CD4-positive, alpha-beta T cell treated with Interleukin-1 beta for 1 hour (primary cell): ENCODE results near the gene XPNPEP3.

Experiments
- DNase-seq, 2 donors: peaks; one replicate each; pipeline ENCODE4 v3.0.0-alpha.2; 2020 to 2022

XPNPEP3 gene

DNA sequence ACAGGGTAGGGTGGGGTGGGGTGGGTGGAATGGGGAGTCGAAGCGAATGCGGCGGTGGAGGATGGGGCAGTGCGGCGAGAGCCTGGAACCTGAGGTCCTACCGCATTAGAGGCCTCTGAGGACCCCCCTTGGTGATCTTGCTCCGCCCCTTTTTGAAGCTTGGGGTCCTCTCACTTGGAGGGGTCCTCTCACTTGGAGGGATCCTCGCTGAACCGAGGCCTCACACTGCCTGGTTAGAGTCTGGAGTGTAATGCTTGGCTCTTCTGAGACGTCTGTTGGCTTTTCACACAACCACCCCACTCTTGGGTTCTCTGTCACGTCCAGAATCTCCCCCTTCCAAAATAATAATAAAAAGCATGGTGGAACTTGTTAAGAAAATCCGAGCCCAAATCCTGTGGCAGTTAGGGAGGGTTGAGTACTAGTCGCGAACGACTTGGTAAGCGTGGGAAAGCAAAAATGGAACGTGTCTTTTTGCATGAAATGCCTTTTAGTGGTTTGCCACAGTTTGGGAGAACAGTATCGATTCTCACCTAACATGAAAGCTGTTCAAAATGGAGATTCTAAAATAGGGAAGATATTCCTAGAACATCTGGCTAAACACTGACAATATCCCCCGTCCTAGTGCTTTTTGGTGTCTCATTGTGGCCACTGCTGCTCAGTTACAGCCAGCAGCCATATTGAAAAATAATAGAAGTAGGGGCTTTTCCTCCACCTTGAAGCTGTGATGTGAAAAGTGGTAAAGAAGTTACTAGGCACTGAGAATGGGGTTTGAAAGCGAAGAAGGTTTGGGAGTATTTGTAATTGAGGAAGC is 95.1 kb downstream of the XPNPEP3 start:
- DNase-seq = peak in 1 of 2 donors; percentile 34

DNA sequence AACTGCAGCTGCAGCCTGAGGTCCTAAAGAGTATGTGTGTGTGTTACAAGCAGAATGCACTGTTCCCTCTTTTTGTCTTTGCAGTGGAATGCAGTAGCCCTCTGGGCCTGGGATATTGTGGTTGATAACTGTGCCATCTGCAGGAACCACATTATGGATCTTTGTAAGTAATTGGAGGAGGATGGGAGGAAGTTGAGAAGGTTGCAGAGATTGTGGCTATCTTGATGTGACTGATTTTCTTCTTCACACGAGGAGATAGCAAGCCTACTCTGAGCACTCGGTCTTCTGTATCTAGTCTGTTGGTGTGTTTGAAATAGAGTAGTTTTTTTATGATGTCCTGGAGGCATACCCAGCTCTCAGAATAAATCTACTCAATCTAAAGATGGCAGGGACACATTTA is 96.5 kb downstream of the XPNPEP3 start:
- no peak for DNase-seq

DNA sequence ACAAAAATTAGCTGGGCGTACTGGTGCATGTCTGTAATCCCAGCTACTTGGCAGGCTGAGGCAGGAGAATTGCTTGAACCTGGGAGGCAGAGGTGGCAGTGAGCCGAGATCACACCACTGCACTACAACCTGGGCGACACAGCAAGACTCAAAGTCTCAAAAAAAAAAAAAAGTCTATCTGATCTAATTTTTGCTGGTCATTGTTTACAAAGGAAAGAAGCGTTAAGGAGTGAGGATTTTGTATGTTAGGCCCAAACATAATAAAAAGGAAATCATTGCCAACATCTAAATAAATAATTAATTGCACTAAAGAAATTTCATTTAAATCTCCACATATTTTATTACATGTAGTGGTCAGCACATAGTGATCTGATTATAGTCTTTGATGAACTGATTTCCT is 97.2 kb downstream of the XPNPEP3 start:
- no peak for DNase-seq

DNA sequence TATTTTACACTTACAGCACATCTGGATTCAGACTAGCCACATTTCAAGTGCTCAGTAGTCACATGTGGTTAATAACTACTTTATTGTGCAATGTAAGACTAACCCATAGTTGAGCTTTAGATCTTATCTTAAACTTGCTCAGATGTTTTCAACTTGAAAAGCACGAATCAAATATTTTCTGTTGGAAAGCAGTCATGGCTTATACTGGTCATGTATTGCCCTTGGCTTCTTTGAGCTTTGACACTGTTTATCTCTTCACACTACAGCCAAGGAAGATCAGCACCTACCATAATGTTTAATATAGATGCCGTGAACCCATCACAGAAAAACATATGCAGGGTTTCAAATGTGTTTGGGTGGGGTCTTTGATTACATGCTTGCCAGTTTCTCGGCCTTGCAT is 98.6 kb downstream of the XPNPEP3 start:
- DNase-seq = no peak

DNA sequence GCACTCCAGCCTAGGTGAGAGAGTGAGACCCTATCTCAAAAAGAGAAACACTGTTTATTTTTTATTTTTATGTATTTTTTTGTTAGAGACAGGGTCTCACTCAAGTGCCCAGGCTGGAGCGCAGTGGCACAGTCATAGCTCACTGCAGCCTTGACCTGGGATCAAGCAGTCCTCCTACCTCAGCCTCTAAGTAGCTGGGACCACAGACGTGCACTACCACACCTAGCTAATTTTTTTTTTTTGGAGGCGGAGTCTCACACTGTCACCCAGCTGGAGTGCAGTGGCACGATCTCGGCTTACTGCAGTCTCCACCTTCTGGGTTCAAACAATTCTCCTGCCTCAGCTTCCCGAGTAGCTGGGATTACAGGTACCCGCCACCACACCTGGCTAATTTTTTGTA is 100.7 kb downstream of the XPNPEP3 start:
- no peak for DNase-seq

GRCh38 chr22:40958299-40958698 is 101.4 kb downstream of the XPNPEP3 start:
- no peak for DNase-seq

GRCh38 chr22:40960145-40960544 is 103.2 kb downstream of the XPNPEP3 start:
- no peak for DNase-seq

GRCh38 chr22:40965936-40966725 is 109.2 kb downstream of the XPNPEP3 start:
- DNase-seq = no peak

DNA sequence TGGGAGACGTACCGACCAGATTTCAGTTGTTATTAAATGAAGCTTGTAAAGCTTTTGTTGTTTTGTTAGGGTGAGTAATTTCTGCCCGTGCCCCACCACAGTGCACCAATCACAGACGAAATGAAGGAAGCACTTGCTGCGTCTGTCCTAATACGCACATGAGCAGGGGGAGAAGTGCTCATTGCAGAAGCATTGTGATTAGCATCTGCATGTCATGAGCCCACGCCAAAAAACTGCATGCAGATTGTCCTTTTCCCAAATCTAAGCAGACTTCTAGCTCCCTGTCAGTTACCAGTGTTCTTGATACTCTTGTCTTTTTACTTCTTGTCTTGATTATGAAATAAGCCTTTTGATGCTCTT is 109.8 kb downstream of the XPNPEP3 start:
- peak in 1 of 2 donors; percentile 22 for DNase-seq

DNA sequence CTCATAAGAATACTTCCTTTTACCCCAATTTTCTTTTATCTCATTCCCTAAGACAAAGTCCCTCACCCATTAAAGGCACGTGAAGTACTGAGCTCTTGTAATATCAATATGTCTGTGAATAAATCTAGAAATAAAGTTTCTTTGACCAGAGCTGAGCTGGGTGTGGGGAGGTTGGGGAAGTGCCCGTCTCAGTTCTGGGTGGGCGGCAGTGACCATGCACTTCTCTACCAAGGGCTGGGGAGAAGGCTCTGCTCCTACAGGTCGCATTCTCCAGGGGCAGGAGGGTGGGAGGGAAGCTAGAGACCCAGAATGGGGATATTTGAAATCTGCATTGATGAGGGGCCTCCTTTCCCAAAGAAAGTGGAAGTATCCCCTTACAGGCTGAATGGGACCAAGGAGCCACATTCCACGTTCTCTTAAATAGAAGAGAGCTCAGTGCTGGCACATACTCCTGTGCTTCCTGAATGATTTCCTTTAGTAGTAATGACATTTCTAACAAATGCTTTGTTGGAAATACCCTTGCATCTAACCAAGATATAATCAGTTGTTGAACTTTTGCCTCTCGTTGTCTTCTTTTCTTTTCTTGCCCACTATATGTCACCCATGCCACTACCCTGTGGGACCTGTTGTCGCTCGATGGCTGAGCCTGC is 110.3 kb downstream of the XPNPEP3 start:
- DNase-seq = no peak

- no peak for DNase-seq
These were observed 115.6 kb downstream of the XPNPEP3 start for GRCh38 chr22:40972587-40972986.

DNA sequence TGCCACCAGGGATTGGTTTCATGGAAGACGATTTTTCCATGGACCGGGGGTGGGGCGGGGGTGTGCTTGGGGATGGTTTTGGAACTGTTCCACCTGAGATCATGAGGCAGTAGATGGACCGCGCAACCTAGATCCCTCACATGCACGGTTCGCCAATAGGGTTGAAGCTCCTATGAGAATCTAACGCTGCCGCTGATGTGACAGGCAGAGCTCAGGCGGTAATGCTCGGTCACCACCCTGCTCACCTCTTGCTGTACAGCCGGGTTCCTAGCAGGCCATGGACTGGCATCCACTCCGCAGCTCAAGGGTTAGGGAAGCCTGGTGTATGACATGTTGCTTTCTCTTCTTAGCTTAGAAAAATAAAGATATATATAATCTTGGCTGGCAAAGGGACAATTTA is 116.2 kb downstream of the XPNPEP3 start:
- DNase-seq = no peak

GRCh38 chr22:40975366-40975765 is 118.4 kb downstream of the XPNPEP3 start:
- DNase-seq = no peak

- DNase-seq = no peak
These were observed 120.1 kb downstream of the XPNPEP3 start for GRCh38 chr22:40976866-40977700.

DNA sequence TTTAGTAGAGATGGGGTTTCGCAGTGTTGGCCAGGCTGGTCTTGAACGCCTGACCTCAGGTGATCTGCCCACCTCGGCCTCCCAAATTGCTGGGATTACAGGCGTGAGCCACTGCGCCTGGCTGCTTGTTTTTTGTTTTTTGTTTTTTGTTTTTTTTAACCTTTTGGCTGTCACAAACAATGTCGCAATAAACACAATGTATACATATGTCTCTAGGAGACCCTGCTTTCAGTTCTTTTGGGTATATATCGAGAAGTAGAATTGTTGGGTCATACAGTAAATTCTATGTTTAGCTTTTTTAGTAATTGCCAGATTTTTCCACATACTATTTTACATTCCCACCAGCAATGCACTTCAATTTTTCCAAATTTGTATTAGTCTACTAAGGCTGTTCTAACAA is 122.2 kb downstream of the XPNPEP3 start:
- DNase-seq = no peak

DNA sequence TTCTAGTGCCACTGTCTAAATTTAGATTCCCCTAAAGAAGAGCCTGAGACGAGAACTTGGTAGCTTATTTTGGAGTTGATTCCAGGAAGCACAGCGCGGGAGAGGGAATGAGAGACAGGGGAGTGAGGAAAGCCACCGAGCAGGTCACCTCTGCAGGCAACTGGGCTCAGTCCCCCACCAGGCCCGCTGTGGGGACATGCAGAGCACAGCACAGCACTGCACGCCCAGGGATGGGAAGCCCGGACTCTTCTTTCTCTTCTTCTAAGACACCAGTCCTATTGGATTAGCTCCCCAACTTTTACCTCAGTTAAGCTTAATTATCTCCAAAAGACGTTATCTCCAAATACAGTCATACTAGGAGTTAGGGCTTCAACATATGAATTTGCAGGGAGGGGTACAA is 122.9 kb downstream of the XPNPEP3 start:
- DNase-seq = no peak
